ENCODE results near the gene LAMC2. TPM values are rescaled to one million over a fixed set of nuclear protein-coding genes. Genes with fewer than 3 reads are reported as not detected.

The LAMC2 gene
- total and polyA plus RNA-seq, 2 donors from 2014 or later, result 4.0 to 89.0 TPM

DNA sequence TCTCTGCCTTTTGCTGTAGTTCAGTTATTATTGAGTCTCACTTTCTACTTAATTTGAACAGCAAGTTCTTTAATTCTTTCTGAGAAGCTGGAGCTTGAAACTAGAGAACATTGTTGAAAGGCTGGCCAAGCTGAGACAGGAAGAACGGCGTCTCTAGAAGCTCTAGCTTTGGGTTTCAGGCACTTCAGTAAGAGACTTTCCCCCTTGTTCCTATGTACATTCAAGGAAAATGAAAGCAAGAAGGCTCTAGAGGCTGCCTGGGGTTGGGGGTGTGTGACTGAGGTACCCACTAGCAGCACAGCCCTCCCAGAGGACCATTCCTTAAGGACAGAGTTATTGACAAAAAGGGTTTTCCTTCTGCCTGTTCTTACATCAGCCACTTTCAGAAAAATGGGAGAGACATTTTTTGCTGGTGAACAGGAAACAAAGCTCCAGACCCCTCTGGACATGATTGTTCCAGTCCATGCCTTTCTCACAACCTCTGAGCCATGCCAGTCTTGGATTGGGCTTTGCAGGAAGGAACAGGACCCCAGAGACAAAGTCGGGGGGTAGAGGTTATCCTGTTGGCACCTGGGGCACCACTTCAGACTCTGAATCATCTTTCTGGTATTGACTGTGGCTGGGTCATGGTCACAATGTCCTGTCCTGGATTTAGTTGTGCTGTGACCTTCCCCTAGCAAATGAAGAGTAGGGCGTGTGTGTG, 63.1 kb downstream of the LAMC2 start:
- TF ChIP-seq CTCF (IDR thresholded peaks at IDR 0.05; ENCODE audit: borderline replicate concordance, extremely low read depth, insufficient read depth), result no peak
- no peaks in the 10 kb centered on the region for H3K36me3 ChIP-seq (ENCODE audit: control insufficient read depth in 2 of 3, insufficient read depth in 3 of 3, low read length in 3 of 3)
- DNase-seq (no peak), FAIRE-seq (no peak)
- no peak overlapping the region for H3K4me3 ChIP-seq (ENCODE audit: low read length in 3 of 3)
- no peaks in the 10 kb centered on the region for H3K9me3 ChIP-seq (ENCODE audit: control insufficient read depth in 2 of 3, insufficient read depth in 1 of 3, low read length in 3 of 3)
- H3K27me3 ChIP-seq (ENCODE audit: control insufficient read depth, insufficient read depth, low read length), result no peaks in the 10 kb centered on the region
- H3K4me1 ChIP-seq (ENCODE audit: control insufficient read depth in 2 of 3, insufficient read depth in 2 of 3, low read depth in 1 of 3, low read length in 3 of 3), result no peaks in the 10 kb centered on the region
- no peak overlapping the region for H3K27ac ChIP-seq (ENCODE audit: low read depth in 2 of 2, low read length in 2 of 2)
- intact Hi-C loops (cut with DNase I), result no loop called here
- H3K9ac ChIP-seq (ENCODE audit: low read length in 3 of 3), result no peak overlapping the region

DNA sequence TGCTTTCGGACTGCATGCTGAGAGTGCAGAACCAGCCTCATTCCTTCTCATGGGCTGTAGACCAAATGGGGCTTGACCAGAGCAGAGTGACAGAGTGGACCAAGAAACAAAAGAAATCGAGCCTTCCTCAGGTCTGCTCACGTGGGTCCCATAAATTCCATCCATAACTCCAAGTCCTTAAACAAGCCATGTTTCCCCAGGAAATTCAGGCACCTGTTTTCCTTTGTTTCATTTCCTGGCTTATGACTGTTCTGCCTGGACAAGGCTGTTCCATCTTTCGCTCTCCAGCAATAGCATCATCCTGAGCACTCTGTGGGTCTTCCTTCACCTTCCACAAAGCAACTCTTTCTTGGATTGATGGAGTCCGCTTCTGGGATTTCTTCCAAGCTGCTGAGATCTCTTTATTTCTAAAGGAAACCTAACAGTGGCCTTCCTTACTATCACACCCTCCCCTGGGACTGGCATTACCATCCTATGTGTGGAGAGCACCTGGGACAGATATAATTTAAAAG, 63.9 kb downstream of the LAMC2 start:
- intact Hi-C loops (cut with DNase I), result no loop called here
- no peak for TF ChIP-seq CTCF (IDR thresholded peaks at IDR 0.05; ENCODE audit: borderline replicate concordance, extremely low read depth, insufficient read depth)
- no peak for FAIRE-seq

DNA sequence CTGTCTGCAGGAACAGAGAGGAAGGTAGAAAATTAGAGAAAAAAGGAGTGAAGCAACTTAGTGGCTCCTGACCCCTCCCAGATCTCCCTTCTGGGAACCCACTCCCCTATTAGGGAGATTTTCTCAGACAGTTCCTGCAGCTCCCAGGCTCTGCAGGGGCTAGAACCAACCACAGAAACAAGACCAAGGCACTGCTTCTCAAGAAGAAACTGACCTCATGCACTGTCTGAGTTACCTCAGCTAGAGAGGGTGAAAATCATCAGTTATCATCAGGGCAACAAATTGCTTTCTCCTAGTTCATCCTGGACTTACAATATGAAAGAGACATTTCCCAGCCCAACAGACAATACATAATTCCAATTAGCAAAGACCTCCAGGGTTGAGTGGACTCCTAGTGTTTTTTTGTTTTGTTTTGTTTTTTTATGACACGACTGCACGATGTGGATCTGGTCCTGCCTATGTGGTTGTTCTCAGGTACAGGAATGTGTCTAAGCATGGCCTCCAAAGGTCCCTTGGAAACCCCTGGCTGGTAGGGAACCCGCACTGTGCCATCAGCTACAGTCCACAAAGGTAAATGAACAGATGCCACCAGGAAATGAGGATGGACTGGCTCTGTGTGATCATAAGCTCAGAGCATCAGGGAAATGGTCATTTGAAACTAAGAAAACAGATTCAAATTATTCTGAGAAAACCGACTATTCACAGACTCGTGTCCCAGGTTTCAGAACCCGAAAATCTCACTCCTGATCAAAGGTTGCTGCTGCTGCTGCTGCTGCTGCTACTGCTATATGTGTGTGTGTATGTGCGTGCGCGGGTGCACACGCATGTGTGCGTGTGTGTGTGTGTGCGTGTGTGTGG, 65.3 kb downstream of the LAMC2 start:
- intact Hi-C loops (cut with DNase I), result no loop called here
- no peak overlapping the region for H3K4me3 ChIP-seq (ENCODE audit: low read length in 3 of 3)
- no peak overlapping the region for H3K9ac ChIP-seq (ENCODE audit: low read length in 3 of 3)
- DNase-seq (no peak), FAIRE-seq (no peak)
- H3K9me3 ChIP-seq (ENCODE audit: control insufficient read depth in 2 of 3, insufficient read depth in 1 of 3, low read length in 3 of 3), result peaks cover 0 to 6% (median 0%) of the 10 kb centered on the region in 3 donors
- no peaks in the 10 kb centered on the region for H3K4me1 ChIP-seq (ENCODE audit: control insufficient read depth in 2 of 3, insufficient read depth in 2 of 3, low read depth in 1 of 3, low read length in 3 of 3)
- no peak for TF ChIP-seq CTCF (IDR thresholded peaks at IDR 0.05; ENCODE audit: borderline replicate concordance, extremely low read depth, insufficient read depth)
- H3K27me3 ChIP-seq (ENCODE audit: control insufficient read depth, insufficient read depth, low read length), result no peaks in the 10 kb centered on the region
- H3K36me3 ChIP-seq (ENCODE audit: control insufficient read depth in 2 of 3, insufficient read depth in 3 of 3, low read length in 3 of 3), result no peaks in the 10 kb centered on the region
- H3K27ac ChIP-seq (ENCODE audit: low read depth in 2 of 2, low read length in 2 of 2), result no peak overlapping the region

More for the DNA sequence above, 63.9 kb downstream of the LAMC2 start:
- Histone ChIP-seq H3K9ac (ENCODE audit: low read length in 3 of 3) (no peak overlapping the region), H3K9me3 (ENCODE audit: control insufficient read depth in 2 of 3, insufficient read depth in 1 of 3, low read length in 3 of 3) (peaks cover 0 to 3% (median 0%) of the 10 kb centered on the region in 3 donors), H3K4me1 (ENCODE audit: control insufficient read depth in 2 of 3, insufficient read depth in 2 of 3, low read depth in 1 of 3, low read length in 3 of 3) (no peaks in the 10 kb centered on the region), H3K4me3 (ENCODE audit: low read length in 3 of 3) (no peak overlapping the region), H3K36me3 (ENCODE audit: control insufficient read depth in 2 of 3, insufficient read depth in 3 of 3, low read length in 3 of 3) (no peaks in the 10 kb centered on the region), H3K27ac (ENCODE audit: low read depth in 2 of 2, low read length in 2 of 2) (no peak overlapping the region), H3K27me3 (ENCODE audit: control insufficient read depth, insufficient read depth, low read length) (no peaks in the 10 kb centered on the region)
- no peak for DNase-seq
